HepG2 (cell line): ENCODE data around the gene C3orf62. TPM values are rescaled to one million over a fixed set of nuclear protein-coding genes. Genes with fewer than 3 reads are reported as not detected.

Experiments used
- FOSL2 ChIP-seq: sonication (generic); formaldehyde crosslinking; IDR thresholded peaks from 2 replicates; pipeline ENCODE4 v1.4.0; 2020; ENCODE audit warnings: missing genetic modification reagents
- FOXA3 ChIP-seq: IDR thresholded peaks from 2 replicates; pipeline ENCODE4 v1.6.1; 2016; ENCODE audit warnings: missing genetic modification reagents, missing compliant biosample characterization
- GATA4 ChIP-seq: sonication (generic); IDR thresholded peaks from 2 replicates; pipeline ENCODE4 v1.6.1; 2016; ENCODE audit warnings: antibody characterized with exemption, low read depth, borderline replicate concordance
- HMG20A ChIP-seq: IDR thresholded peaks from 2 replicates; pipeline ENCODE4 v1.6.1; 2016; ENCODE audit warnings: borderline replicate concordance
- KAT8 ChIP-seq: IDR thresholded peaks from 2 replicates; pipeline ENCODE4 v1.6.1; 2016; ENCODE audit warnings: missing genetic modification reagents, missing compliant biosample characterization
- NFKBIZ ChIP-seq: IDR thresholded peaks from 2 replicates; pipeline ENCODE4 v1.6.1; 2018; ENCODE audit warnings: missing genetic modification reagents, missing compliant biosample characterization
- POLR2G ChIP-seq: fragments of 200-400 bp; formaldehyde crosslinking; IDR thresholded peaks from 2 replicates; pipeline ENCODE4 v1.6.1; 2018; ENCODE audit warnings: mild to moderate bottlenecking, low read depth, low read length, moderate library complexity
- PTBP1 ChIP-seq: fragments of 200-400 bp; formaldehyde crosslinking; IDR thresholded peaks from 2 replicates; pipeline ENCODE4 v1.6.1; 2018; ENCODE audit warnings: low read length, low read depth; ENCODE audit not compliant: poor library complexity, severe bottlenecking
- SOX13 ChIP-seq, 3 experiments: fragments of 450-650 bp in 1 of 3; sonication (generic) in 1 of 3; formaldehyde crosslinking in 1 of 3; IDR thresholded peaks in 2 of 3; conservative IDR thresholded peaks in 1 of 3; 2 replicates each; pipeline versions ENCODE4 v1.5.0 to v1.6.1; 2016 to 2020; ENCODE audit warnings: antibody characterized with exemption in 1 of 3, mild to moderate bottlenecking in 1 of 3, missing compliant biosample characterization in 1 of 3, missing genetic modification reagents in 1 of 3, moderate library complexity in 1 of 3
- SUZ12 ChIP-seq: fragments of 150-350 bp; IDR thresholded peaks from 2 replicates; pipeline ENCODE4 v1.6.1; 2014; ENCODE audit warnings: low read depth, low read length
- TOE1 ChIP-seq: sonication (generic); formaldehyde crosslinking; IDR thresholded peaks from 2 replicates; pipeline ENCODE4 v1.4.0; 2020; ENCODE audit warnings: mild to moderate bottlenecking, missing genetic modification reagents
- YEATS4 ChIP-seq: sonication (generic); formaldehyde crosslinking; IDR thresholded peaks from 2 replicates; pipeline ENCODE4 v1.4.0; 2020; ENCODE audit warnings: missing genetic modification reagents, borderline replicate concordance
- ZNF335 ChIP-seq: sonication (generic); formaldehyde crosslinking; IDR thresholded peaks from 2 replicates; pipeline ENCODE4 v1.4.0; 2020; ENCODE audit warnings: missing genetic modification reagents
- ZNF605 ChIP-seq: sonication (generic); formaldehyde crosslinking; IDR thresholded peaks from 2 replicates; pipeline ENCODE4 v1.8.0; 2022; ENCODE audit warnings: mild to moderate bottlenecking, missing genetic modification reagents
- ZNF747 ChIP-seq: sonication (generic); formaldehyde crosslinking; IDR thresholded peaks from 2 replicates; pipeline ENCODE4 v1.8.1; 2023; ENCODE audit warnings: missing genetic modification reagents, mild to moderate bottlenecking, borderline replicate concordance
- polyA plus RNA-seq, 8 experiments: library from polyadenylated mRNA; depleted of rRNA in 3 of 8; stranded (reverse) in 7 of 8; unstranded in 1 of 8; fragments of >200 nt; fragmentation: Illumina TruSeq in 4 of 8; extraction: Trizol in 4 of 8; gene quantifications; 2 replicates each; pipeline versions ENCODE4 v1.2.1 to v1.2.3, GENCODE V29; 2011 to 2016; ENCODE audit warnings: low read depth in 4 of 8, missing spikeins in 1 of 8, mixed read lengths in 1 of 8; ENCODE audit not compliant: insufficient read depth in 1 of 8
- total RNA-seq, 5 experiments: library from RNA; depleted of rRNA; stranded (reverse); fragments of >200 nt; fragmentation: Illumina TruSeq; extraction: Trizol; gene quantifications; 2 replicates each; pipeline ENCODE4 v1.2.3, GENCODE V29; 2016; ENCODE audit warnings: low read depth in 1 of 5
- TF ChIP-seq, protein P1 (sequence below): sonication (generic); formaldehyde crosslinking; IDR thresholded peaks from 2 replicates; pipeline ENCODE4 v1.9.0; 2022; ENCODE audit warnings: missing genetic modification reagents, mild to moderate bottlenecking, borderline replicate concordance
- TF ChIP-seq, protein P2 (sequence below): sonication (generic); formaldehyde crosslinking; IDR thresholded peaks from 2 replicates; pipeline ENCODE4 v1.4.0; 2020; ENCODE audit warnings: missing genetic modification reagents
- TF ChIP-seq, protein P3 (sequence below): sonication (generic); formaldehyde crosslinking; IDR thresholded peaks from 2 replicates; pipeline ENCODE4 v1.5.1; 2020; ENCODE audit warnings: mild to moderate bottlenecking, missing genetic modification reagents
- TF ChIP-seq, protein P4 (sequence below): IDR thresholded peaks from 2 replicates; pipeline ENCODE4 v1.6.1; 2012; ENCODE audit warnings: low read length, improper control_type of control experiment

Gene C3orf62
- total and polyA plus RNA-seq, 2 of the 13 experiments (the other 11 are each of a cell fraction or from before 2014, with no cell fraction given): 1.6 to 3.9 TPM

GRCh38 chr3:49238274-49239127 lies 38.5 kb downstream of the C3orf62 start (continued):
- TF ChIP-seq, protein P1, sequence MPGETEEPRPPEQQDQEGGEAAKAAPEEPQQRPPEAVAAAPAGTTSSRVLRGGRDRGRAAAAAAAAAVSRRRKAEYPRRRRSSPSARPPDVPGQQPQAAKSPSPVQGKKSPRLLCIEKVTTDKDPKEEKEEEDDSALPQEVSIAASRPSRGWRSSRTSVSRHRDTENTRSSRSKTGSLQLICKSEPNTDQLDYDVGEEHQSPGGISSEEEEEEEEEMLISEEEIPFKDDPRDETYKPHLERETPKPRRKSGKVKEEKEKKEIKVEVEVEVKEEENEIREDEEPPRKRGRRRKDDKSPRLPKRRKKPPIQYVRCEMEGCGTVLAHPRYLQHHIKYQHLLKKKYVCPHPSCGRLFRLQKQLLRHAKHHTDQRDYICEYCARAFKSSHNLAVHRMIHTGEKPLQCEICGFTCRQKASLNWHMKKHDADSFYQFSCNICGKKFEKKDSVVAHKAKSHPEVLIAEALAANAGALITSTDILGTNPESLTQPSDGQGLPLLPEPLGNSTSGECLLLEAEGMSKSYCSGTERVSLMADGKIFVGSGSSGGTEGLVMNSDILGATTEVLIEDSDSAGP (CRISPR knock-in tag): no peak
- TF ChIP-seq HMG20A (CRISPR knock-in tag) (peak; percentile 48; the same call in 1 of the 2 replicates), ZNF335 (CRISPR knock-in tag) (no peak), ZNF605 (CRISPR knock-in tag) (no peak), FOXA3 (CRISPR knock-in tag) (peak; percentile 54), SUZ12 (no peak), NFKBIZ (CRISPR knock-in tag) (peak; percentile 55; the same call in 1 of the 2 replicates), TOE1 (CRISPR knock-in tag) (no peak), PTBP1 (no peak), SOX13 (IDR thresholded peaks at IDR 0.05) (peak; percentile 73; the same call in 1 of the 2 replicates), SOX13 (CRISPR knock-in tag; conservative IDR thresholded peaks at IDR 0.05 in 1 of 2, IDR thresholded peaks at IDR 0.05 in 1 of 2) (peak in 1 of 2 experiments; percentile 98; a peak in 2 of 4 replicates), KAT8 (CRISPR knock-in tag) (peak; percentile 57; the same call in 1 of the 2 replicates), POLR2G (no peak), GATA4 (no peak), YEATS4 (CRISPR knock-in tag) (no peak), FOSL2 (CRISPR knock-in tag) (peak; percentile 60), ZNF747 (CRISPR knock-in tag) (no peak)
- TF ChIP-seq, protein P2, sequence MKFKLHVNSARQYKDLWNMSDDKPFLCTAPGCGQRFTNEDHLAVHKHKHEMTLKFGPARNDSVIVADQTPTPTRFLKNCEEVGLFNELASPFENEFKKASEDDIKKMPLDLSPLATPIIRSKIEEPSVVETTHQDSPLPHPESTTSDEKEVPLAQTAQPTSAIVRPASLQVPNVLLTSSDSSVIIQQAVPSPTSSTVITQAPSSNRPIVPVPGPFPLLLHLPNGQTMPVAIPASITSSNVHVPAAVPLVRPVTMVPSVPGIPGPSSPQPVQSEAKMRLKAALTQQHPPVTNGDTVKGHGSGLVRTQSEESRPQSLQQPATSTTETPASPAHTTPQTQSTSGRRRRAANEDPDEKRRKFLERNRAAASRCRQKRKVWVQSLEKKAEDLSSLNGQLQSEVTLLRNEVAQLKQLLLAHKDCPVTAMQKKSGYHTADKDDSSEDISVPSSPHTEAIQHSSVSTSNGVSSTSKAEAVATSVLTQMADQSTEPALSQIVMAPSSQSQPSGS (CRISPR knock-in tag): peak; percentile 67
- TF ChIP-seq, protein P3, sequence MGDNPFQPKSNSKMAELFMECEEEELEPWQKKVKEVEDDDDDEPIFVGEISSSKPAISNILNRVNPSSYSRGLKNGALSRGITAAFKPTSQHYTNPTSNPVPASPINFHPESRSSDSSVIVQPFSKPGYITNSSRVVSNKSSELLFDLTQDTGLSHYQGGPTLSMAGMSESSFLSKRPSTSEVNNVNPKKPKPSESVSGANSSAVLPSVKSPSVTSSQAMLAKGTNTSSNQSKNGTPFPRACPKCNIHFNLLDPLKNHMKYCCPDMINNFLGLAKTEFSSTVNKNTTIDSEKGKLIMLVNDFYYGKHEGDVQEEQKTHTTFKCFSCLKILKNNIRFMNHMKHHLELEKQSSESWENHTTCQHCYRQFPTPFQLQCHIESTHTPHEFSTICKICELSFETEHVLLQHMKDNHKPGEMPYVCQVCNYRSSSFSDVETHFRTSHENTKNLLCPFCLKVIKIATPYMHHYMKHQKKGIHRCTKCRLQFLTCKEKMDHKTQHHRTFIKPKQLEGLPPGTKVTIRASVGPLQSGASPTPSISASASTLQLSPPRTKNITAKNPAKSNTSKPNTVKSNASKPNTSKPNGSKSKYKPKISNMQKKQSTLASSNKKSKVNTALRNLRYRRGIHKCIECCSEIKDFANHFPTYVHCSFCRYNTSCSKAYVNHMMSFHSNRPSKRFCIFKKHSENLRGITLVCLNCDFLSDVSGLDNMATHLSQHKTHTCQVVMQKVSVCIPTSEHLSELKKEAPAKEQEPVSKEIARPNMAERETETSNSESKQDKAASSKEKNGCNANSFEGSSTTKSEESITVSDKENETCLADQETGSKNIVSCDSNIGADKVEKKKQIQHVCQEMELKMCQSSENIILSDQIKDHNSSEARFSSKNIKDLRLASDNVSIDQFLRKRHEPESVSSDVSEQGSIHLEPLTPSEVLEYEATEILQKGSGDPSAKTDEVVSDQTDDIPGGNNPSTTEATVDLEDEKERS: peak; percentile 97
- TF ChIP-seq, protein P4, sequence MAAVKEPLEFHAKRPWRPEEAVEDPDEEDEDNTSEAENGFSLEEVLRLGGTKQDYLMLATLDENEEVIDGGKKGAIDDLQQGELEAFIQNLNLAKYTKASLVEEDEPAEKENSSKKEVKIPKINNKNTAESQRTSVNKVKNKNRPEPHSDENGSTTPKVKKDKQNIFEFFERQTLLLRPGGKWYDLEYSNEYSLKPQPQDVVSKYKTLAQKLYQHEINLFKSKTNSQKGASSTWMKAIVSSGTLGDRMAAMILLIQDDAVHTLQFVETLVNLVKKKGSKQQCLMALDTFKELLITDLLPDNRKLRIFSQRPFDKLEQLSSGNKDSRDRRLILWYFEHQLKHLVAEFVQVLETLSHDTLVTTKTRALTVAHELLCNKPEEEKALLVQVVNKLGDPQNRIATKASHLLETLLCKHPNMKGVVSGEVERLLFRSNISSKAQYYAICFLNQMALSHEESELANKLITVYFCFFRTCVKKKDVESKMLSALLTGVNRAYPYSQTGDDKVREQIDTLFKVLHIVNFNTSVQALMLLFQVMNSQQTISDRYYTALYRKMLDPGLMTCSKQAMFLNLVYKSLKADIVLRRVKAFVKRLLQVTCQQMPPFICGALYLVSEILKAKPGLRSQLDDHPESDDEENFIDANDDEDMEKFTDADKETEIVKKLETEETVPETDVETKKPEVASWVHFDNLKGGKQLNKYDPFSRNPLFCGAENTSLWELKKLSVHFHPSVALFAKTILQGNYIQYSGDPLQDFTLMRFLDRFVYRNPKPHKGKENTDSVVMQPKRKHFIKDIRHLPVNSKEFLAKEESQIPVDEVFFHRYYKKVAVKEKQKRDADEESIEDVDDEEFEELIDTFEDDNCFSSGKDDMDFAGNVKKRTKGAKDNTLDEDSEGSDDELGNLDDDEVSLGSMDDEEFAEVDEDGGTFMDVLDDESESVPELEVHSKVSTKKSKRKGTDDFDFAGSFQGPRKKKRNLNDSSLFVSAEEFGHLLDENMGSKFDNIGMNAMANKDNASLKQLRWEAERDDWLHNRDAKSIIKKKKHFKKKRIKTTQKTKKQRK: no peak
